ENCODE data around the gene RFPL3.

RFPL3 gene

DNA sequence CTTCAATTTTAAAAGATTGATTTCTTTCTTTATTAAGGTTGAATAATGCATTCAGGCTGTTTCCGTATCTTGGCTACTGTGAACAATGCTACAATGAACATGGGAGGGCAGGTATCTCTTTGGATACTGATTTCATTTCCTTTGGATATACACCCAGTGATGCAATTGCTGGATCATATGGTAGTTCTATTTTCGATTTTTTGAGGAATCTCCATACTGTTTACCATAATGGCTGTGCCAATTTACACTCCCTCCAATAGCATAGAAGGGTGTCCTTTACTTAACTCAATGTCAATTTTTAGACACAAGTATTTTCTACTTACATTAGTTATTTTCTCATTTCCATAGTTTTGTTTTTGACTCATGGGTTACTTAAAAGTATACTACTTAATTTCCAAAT, 46.4 kb downstream of the RFPL3 start:
- peaks cover 4% of the 10 kb centered on the region for H3K4me1 ChIP-seq (ENCODE audit: insufficient read depth, low read length, poor library complexity, severe bottlenecking)
- H3K4me3 ChIP-seq (ENCODE audit: low read length, poor library complexity, severe bottlenecking), result no peak overlapping the region
- no peaks in the 10 kb centered on the region for H3K9me2 ChIP-seq (replicated peaks; ENCODE audit: low read depth, low read length)
- TF ChIP-seq CTCF (conservative IDR thresholded peaks at IDR 0.05; ENCODE audit: low read length) (no peak), EZH2phosphoT487 (IDR thresholded peaks at IDR 0.05; ENCODE audit: borderline replicate concordance) (no peak)
- H3F3A ChIP-seq (ENCODE audit: low read depth), result no peaks in the 10 kb centered on the region
- H3K9me3 ChIP-seq (ENCODE audit: insufficient read depth, low read depth, low read length), result no peaks in the 10 kb centered on the region
- H3K4me2 ChIP-seq (ENCODE audit: low read depth, low read length, poor library complexity, severe bottlenecking), result no peak overlapping the region
- no peaks in the 10 kb centered on the region for H3K27me3 ChIP-seq (ENCODE audit: insufficient read depth, low read length, poor library complexity, severe bottlenecking)
- H3K36me3 ChIP-seq (ENCODE audit: insufficient read depth, low read length), result peaks cover 89% of the 10 kb centered on the region; the same call in 1 of the 2 replicates
- peaks cover 17% of the 10 kb centered on the region for H3K79me2 ChIP-seq (ENCODE audit: insufficient read depth, low read length)
- no peak overlapping the region for H2AFZ ChIP-seq (ENCODE audit: low read length)
- no peak overlapping the region for H3K9ac ChIP-seq (ENCODE audit: low read depth, low read length, poor library complexity, severe bottlenecking)
- peaks cover 6% of the 10 kb centered on the region for H4K20me1 ChIP-seq (ENCODE audit: insufficient read depth, low read length, poor library complexity, severe bottlenecking)

DNA sequence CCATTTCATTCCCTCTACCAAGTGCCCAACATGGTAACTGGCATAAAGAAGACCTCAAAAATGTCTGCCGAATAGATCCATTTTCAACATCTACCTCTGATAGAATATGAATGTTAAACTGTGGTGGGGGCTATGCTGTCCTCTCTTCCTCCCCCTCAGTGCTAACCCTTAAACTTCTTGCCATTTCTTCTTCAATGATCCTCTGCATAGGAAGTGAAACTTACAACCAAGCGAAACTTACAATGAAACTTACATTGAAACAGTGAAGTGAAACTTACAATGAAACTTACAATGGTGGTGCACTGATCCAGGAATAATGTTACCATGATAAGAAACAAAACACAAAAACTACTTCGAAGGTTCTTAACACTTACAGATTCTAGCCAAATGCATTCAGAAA, 49.6 kb downstream of the RFPL3 start:
- Histone ChIP-seq H3K4me1 (ENCODE audit: insufficient read depth, low read length, poor library complexity, severe bottlenecking) (peaks cover 19% of the 10 kb centered on the region), H3K9me2 (replicated peaks; ENCODE audit: low read depth, low read length) (no peaks in the 10 kb centered on the region), H3K4me3 (ENCODE audit: low read length, poor library complexity, severe bottlenecking) (no peak overlapping the region), H3K4me2 (ENCODE audit: low read depth, low read length, poor library complexity, severe bottlenecking) (no peak overlapping the region), H4K20me1 (ENCODE audit: insufficient read depth, low read length, poor library complexity, severe bottlenecking) (peaks cover 27% of the 10 kb centered on the region), H3K9ac (ENCODE audit: low read depth, low read length, poor library complexity, severe bottlenecking) (no peak overlapping the region), H3K36me3 (ENCODE audit: insufficient read depth, low read length) (peaks cover 57% of the 10 kb centered on the region; the same call in 1 of the 2 replicates), H3K9me3 (ENCODE audit: insufficient read depth, low read depth, low read length) (no peaks in the 10 kb centered on the region), H3K79me2 (ENCODE audit: insufficient read depth, low read length) (peaks cover 46% of the 10 kb centered on the region), H2AFZ (ENCODE audit: low read length) (no peak overlapping the region), H3K27me3 (ENCODE audit: insufficient read depth, low read length, poor library complexity, severe bottlenecking) (no peaks in the 10 kb centered on the region), H3F3A (ENCODE audit: low read depth) (no peaks in the 10 kb centered on the region)
- TF ChIP-seq EZH2phosphoT487 (IDR thresholded peaks at IDR 0.05; ENCODE audit: borderline replicate concordance), result no peak
- no peak for TF ChIP-seq CTCF (conservative IDR thresholded peaks at IDR 0.05; ENCODE audit: low read length)

- H3K79me2 ChIP-seq (ENCODE audit: insufficient read depth, low read length), result peaks cover 46% of the 10 kb centered on the region
- TF ChIP-seq CTCF (conservative IDR thresholded peaks at IDR 0.05; ENCODE audit: low read length), result no peak
- no peak for TF ChIP-seq EZH2phosphoT487 (IDR thresholded peaks at IDR 0.05; ENCODE audit: borderline replicate concordance)
Observed at GRCh38 chr22:32407936-32408335, 50.3 kb downstream of the RFPL3 start.

More at GRCh38 chr22:32407936-32408335, 50.3 kb downstream of the RFPL3 start:
- Histone ChIP-seq H3K27me3 (ENCODE audit: insufficient read depth, low read length, poor library complexity, severe bottlenecking) (no peaks in the 10 kb centered on the region), H4K20me1 (ENCODE audit: insufficient read depth, low read length, poor library complexity, severe bottlenecking) (peaks cover 27% of the 10 kb centered on the region), H3K4me1 (ENCODE audit: insufficient read depth, low read length, poor library complexity, severe bottlenecking) (peaks cover 22% of the 10 kb centered on the region), H3K9me2 (replicated peaks; ENCODE audit: low read depth, low read length) (no peaks in the 10 kb centered on the region), H3K4me3 (ENCODE audit: low read length, poor library complexity, severe bottlenecking) (no peak overlapping the region), H2AFZ (ENCODE audit: low read length) (no peak overlapping the region), H3K9me3 (ENCODE audit: insufficient read depth, low read depth, low read length) (no peaks in the 10 kb centered on the region), H3K9ac (ENCODE audit: low read depth, low read length, poor library complexity, severe bottlenecking) (no peak overlapping the region), H3K4me2 (ENCODE audit: low read depth, low read length, poor library complexity, severe bottlenecking) (peak overlapping the region; percentile 83), H3F3A (ENCODE audit: low read depth) (no peaks in the 10 kb centered on the region), H3K36me3 (ENCODE audit: insufficient read depth, low read length) (peaks cover 52% of the 10 kb centered on the region; the same call in 1 of the 2 replicates)
